ENCODE results near the gene C17orf50.

The C17orf50 gene

DNA sequence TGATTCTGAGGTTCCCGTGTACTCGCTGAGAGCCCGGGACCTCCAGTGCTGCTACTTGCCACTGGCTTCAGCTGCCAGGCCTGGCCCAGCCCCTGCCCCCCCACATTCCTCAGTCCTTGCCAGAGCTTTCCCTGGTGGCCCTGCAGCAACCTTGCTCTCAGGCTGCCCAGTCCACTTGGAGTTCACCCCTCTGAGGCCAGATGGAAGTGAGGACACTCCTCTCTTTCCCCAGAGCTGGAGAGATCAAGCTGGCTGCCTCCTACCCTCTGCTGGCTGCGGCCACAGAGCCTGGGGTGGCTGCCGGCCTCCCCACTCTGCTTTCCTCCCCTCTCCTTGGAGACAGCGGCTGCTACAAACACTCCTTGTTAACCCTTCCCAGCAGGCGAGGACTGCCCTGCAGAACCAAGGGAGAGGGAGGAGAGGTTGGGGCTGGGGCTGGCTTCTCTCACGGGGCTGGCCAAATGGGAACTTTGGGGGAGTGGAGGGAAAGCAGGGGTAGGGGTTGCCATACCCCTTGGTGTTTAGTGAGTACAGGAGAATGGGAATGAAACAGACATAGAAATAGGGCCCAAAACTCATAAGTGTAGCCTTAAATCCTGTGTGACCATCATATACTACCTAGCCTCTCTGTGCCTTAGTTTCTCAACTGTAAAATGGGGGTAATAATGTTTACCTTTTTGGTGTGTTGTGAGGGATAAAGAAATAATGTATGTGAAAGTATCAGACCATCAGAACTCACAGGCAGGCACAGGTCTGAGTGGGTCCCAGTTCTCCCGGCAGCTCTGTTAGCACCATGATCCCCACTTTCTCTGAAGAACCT is 7.5 kb upstream of the C17orf50 start, which contains the start of gene GAS2L2:
Gene GAS2L2 (minus strand): TSS at position 295 of the 820 bp plus-strand sequence. CDS start 389 bp downstream, outside the sequence.
- DNase-seq (ENCODE audit: low read depth, low spot score) = no peak

- DNase-seq (ENCODE audit: low read depth, low spot score) = no peak
Observed at GRCh38 chr17:35757243-35757642, 3.4 kb upstream of the C17orf50 start.

- no peak for DNase-seq (ENCODE audit: low read depth, low spot score)
Observed at GRCh38 chr17:35761601-35762000, 914 bp downstream of the C17orf50 start.

DNA sequence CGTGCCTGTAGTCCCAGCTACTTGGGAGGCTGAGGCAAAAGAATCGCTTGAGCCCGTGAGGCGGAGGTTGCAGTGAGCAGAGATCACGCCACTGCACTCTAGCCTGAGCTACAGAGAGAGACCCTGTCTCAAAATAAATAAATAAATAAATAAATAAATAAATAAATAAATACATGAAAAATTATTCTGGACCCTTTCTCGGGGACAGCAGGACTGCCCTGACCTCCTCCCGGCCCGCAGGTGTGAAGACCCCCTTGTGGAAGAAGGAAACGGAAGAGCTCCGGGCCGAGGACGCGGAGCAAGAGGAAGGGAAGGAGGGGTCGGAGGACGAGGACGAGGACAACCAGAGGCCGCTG is 3.1 kb downstream of the C17orf50 start:
- DNase-seq (ENCODE audit: low read depth, low spot score) = no peak

GRCh38 chr17:35764123-35764991 is 3.7 kb downstream of the C17orf50 start:
- DNase-seq (ENCODE audit: low read depth, low spot score) = peak; percentile 74

- no peak for DNase-seq (ENCODE audit: low read depth, low spot score)
Observed at GRCh38 chr17:35765086-35765710, 4.5 kb downstream of the C17orf50 start.

- no peak for DNase-seq (ENCODE audit: low read depth, low spot score)
Observed at GRCh38 chr17:35765756-35766488, 5.2 kb downstream of the C17orf50 start.

GRCh38 chr17:35766489-35766877 is 5.8 kb downstream of the C17orf50 start:
- no peak for DNase-seq (ENCODE audit: low read depth, low spot score)

DNA sequence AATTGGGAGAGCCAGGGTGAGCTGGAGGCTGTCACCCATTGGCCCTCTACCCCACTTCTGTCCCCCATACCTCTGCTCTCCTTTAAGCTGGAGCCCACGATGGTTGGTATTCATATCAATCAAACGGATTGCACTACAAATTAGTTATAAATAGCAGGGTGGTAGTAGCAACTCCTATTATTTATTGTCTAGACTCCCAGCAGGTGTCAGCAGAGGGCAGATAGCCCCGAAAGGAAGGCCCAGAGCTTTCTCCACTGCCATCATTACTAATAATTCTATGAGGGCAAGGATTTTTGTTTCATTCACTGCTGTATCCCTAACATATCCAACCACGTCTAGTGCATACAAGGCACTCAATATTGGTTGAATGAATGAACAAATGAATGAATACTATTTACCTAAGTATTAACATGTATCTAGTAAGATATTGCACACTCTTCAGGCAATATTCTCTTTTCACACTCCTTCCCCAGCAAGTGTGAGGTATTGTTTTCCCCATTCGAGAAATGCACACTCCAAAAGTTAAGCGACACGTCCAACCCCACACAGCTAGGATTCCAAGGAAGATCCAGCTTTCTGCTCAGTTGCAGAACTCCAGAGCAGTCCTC is 6.3 kb downstream of the C17orf50 start:
- no peak for DNase-seq (ENCODE audit: low read depth, low spot score)

DNA sequence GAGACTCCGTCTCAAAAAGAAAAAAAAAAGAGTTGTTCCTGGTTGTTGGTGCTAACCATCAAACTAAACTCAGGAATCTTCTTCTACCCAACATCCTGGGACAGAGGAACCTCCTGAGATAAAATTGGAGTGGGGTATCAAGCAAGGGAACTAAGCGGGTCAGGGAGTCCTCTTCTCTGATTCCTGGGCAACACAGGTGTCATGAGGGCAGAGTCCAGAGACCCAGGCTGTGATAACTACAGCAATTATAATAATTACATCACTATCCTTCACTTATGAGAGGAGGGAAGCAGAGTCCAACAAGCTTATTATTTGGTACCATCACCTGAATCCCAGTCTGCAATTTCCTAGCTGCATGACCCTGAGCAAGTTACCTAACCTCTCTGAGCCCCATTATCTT is 8.1 kb downstream of the C17orf50 start:
- DNase-seq (ENCODE audit: low read depth, low spot score) = no peak

- no peak for DNase-seq (ENCODE audit: low read depth, low spot score)
Observed at GRCh38 chr17:35769895-35770486, 9.3 kb downstream of the C17orf50 start.

DNA sequence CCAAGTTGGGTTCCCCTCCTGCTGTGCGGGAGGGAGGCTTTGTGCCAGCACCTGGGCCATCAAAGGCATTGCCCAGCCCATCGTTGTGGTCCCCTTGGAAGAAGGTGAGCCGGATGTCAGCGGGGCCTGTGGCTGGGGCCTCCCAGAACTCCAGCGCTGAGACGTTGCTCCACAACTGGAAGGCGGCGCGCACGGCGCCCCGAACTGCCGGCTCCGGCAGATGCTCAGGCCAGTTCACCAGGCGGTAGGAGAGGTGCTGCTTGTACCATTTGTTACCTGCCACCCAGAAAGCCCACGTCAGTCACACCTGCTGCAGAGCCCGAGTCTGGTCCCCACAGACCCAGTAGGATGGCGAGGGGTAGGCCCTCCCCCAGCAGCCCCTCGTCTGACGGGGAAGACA is 12.4 kb downstream of the C17orf50 start:
- DNase-seq (ENCODE audit: low read depth, low spot score) = no peak

GRCh38 chr17:35773679-35774425 is 13.2 kb downstream of the C17orf50 start:
- no peak for DNase-seq (ENCODE audit: low read depth, low spot score)

GRCh38 chr17:35774499-35774898 is 13.8 kb downstream of the C17orf50 start:
- DNase-seq (ENCODE audit: low read depth, low spot score) = no peak

DNA sequence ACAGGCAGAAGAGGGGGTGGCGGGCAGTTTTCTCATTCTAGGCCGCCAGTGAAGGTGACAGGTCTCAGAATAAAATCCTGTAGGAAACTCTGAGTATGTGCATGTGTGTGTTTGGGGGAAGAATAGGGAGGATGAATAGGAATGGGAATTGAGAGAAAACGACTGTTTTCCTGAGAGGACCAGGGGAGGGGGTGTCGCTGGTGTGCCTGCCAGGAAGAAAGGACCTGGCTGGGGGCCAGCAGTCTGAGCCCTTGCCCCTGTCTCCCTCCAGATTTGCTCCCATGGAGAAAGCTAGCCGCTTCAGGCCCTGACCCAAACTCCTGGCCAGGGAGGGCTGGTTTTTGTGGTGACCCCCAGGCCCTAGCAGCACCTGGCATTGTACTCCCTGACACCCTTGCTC is 14.4 kb downstream of the C17orf50 start:
- DNase-seq (ENCODE audit: low read depth, low spot score) = no peak

GRCh38 chr17:35775583-35775982 is 14.9 kb downstream of the C17orf50 start:
- DNase-seq (ENCODE audit: low read depth, low spot score) = no peak

GRCh38 chr17:35778641-35779196 is 18.0 kb downstream of the C17orf50 start:
- DNase-seq (ENCODE audit: low read depth, low spot score) = no peak

- DNase-seq (ENCODE audit: low read depth, low spot score) = no peak
Observed at GRCh38 chr17:35780950-35781349, 20.3 kb downstream of the C17orf50 start.

DNA sequence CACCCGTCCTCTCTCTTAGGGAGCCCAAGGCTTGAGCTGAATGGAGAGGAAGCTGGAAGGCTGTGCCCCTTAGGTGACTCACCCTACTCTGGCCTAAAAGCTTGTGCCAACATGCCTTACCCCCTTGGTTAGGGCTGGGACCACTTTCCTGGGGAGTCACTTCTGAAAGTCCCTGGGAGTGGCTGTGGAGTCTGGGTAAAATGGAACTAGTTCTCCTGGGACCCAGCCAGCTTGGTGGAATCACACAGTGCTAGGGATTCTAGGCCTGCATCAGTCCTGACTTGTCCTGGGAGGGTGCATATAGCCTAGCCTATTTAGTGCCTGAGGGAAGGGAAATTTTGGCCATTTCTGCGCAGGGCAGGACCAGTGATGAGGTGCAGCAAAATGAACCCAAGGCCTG is 24.2 kb downstream of the C17orf50 start:
- no peak for DNase-seq (ENCODE audit: low read depth, low spot score)

Measured in activated naive CD8-positive, alpha-beta T cell treated with anti-CD3 and anti-CD28 coated beads, Interleukin-2, amount 50 U/mL, for 16 hours (primary cell).